ENCODE results near the gene ASS1. TPM values are rescaled to one million over a fixed set of nuclear protein-coding genes. Genes with fewer than 3 reads are reported as not detected.

Gene ASS1
- total RNA-seq, 1 experiment from 2014 or later = 5.8 TPM

DNA sequence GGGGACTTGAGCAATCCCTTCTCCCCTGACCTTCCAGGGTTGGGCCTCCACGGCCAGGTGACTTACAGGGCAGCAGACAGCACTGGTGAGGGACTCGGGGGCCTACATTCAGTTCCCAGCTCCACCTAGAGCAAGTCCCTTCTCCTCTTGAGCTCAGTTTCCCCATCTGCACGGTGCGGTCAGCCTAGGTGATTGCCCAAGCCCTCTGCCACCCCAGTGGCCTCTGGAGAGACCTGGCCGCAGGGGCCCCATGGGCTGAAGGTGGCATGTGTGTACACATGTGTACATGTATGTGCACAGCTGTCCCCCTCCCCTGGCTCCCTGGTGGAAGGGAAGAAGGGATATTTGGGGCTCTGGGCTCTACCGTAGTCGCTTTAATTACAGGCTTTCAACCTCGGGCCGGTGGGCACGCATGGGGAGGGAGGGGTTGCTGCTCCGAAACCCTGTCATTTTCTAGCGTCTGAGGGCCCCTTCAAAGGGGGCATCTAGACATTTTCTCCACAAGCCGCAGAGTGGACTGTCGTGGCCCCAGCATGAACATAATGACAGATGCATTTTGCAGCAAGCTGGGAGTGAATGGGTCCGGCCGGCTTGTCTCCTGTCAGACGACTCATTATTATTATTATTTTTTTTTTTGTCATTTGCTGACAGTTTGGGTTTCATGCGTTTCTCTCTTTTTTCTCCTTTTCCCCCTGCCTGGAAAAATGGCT lies 44.0 kb downstream of the ASS1 start:
- DNase-seq (ENCODE audit: low spot score) = no peak
- no TSS peak for BruUV-seq (replicated peaks)
- intact Hi-C loops (cut with micrococcal nuclease; ENCODE audit: unreplicated experiment) = no loop called here
- Histone ChIP-seq H3K9me3 (ENCODE audit: low read depth, low read length, poor library complexity, severe bottlenecking) (no peaks in the 10 kb centered on the region), H3K4me3 (ENCODE audit: low read depth, low read length, poor library complexity, severe bottlenecking) (no peak overlapping the region), H3K27me3 (replicated peaks; ENCODE audit: insufficient read depth, low read depth, low read length, poor library complexity) (peaks cover 4% of the 10 kb centered on the region), H3K36me3 (ENCODE audit: insufficient read depth, low read length, poor library complexity, severe bottlenecking) (no peaks in the 10 kb centered on the region), H3K4me1 (ENCODE audit: insufficient read depth, low read length, poor library complexity, severe bottlenecking) (no peaks in the 10 kb centered on the region), H3K27ac (ENCODE audit: low read depth, low read length, poor library complexity, severe bottlenecking) (no peak overlapping the region)
- CTCF ChIA-PET = no interaction called here
- TF ChIP-seq EZH2 (IDR thresholded peaks at IDR 0.05; ENCODE audit: borderline replicate concordance, low read depth, low read length, poor library complexity, severe bottlenecking) = no peak
- TF ChIP-seq, protein P1, sequence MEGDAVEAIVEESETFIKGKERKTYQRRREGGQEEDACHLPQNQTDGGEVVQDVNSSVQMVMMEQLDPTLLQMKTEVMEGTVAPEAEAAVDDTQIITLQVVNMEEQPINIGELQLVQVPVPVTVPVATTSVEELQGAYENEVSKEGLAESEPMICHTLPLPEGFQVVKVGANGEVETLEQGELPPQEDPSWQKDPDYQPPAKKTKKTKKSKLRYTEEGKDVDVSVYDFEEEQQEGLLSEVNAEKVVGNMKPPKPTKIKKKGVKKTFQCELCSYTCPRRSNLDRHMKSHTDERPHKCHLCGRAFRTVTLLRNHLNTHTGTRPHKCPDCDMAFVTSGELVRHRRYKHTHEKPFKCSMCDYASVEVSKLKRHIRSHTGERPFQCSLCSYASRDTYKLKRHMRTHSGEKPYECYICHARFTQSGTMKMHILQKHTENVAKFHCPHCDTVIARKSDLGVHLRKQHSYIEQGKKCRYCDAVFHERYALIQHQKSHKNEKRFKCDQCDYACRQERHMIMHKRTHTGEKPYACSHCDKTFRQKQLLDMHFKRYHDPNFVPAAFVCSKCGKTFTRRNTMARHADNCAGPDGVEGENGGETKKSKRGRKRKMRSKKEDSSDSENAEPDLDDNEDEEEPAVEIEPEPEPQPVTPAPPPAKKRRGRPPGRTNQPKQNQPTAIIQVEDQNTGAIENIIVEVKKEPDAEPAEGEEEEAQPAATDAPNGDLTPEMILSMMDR (conservative IDR thresholded peaks at IDR 0.05; ENCODE audit: low read depth, low read length) = no peak
- POLR2A ChIA-PET (ENCODE audit: low non-redundant PET) = no interaction called here

DNA sequence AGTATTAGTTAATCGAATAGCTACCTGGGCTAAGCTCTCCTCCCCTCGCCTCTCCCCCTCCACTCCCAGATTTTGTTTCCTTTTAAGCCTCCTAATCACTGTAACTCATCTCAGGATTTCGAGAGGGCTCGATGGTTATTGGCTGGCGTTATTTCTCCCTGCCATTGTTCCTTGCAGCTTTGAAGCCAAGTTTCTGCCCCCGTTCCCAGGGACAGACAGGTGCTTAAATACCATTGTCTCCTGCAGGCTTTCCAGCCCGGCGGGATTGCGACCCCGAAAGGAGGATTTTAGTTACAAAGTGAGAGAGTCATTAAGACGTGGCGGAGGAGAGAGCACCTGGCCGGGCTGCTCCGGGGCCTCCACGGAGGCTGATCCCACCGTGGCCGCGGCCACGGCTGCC lies 46.2 kb downstream of the ASS1 start:
- H3K4me1 ChIP-seq (ENCODE audit: insufficient read depth, low read length, poor library complexity, severe bottlenecking) = no peaks in the 10 kb centered on the region
- no peaks in the 10 kb centered on the region for H3K36me3 ChIP-seq (ENCODE audit: insufficient read depth, low read length, poor library complexity, severe bottlenecking)
- intact Hi-C loops (cut with micrococcal nuclease; ENCODE audit: unreplicated experiment) = no loop called here
- no TSS peak for BruUV-seq (replicated peaks)
- ChIA-PET CTCF (no interaction called here), POLR2A (ENCODE audit: low non-redundant PET) (no interaction called here)
- H3K27ac ChIP-seq (ENCODE audit: low read depth, low read length, poor library complexity, severe bottlenecking) = no peak overlapping the region
- H3K27me3 ChIP-seq (replicated peaks; ENCODE audit: insufficient read depth, low read depth, low read length, poor library complexity) = no peaks in the 10 kb centered on the region
- no peak overlapping the region for H3K4me3 ChIP-seq (ENCODE audit: low read depth, low read length, poor library complexity, severe bottlenecking)
- TF ChIP-seq EZH2 (IDR thresholded peaks at IDR 0.05; ENCODE audit: borderline replicate concordance, low read depth, low read length, poor library complexity, severe bottlenecking) = no peak
- TF ChIP-seq, protein P1 (conservative IDR thresholded peaks at IDR 0.05; ENCODE audit: low read depth, low read length) = no peak
- peaks cover 5% of the 10 kb centered on the region for H3K9me3 ChIP-seq (ENCODE audit: low read depth, low read length, poor library complexity, severe bottlenecking)
- no peak for DNase-seq (ENCODE audit: low spot score)

GRCh38 chr9:130491830-130492482 lies 47.2 kb downstream of the ASS1 start:
- DNase-seq (ENCODE audit: low spot score) = no peak
- BruUV-seq (replicated peaks) = no TSS peak
- ChIA-PET CTCF (no interaction called here), POLR2A (ENCODE audit: low non-redundant PET) (no interaction called here)
- Histone ChIP-seq H3K4me1 (ENCODE audit: insufficient read depth, low read length, poor library complexity, severe bottlenecking) (no peaks in the 10 kb centered on the region), H3K27me3 (replicated peaks; ENCODE audit: insufficient read depth, low read depth, low read length, poor library complexity) (no peaks in the 10 kb centered on the region), H3K36me3 (ENCODE audit: insufficient read depth, low read length, poor library complexity, severe bottlenecking) (no peaks in the 10 kb centered on the region), H3K27ac (ENCODE audit: low read depth, low read length, poor library complexity, severe bottlenecking) (no peak overlapping the region), H3K9me3 (ENCODE audit: low read depth, low read length, poor library complexity, severe bottlenecking) (peaks cover 5% of the 10 kb centered on the region), H3K4me3 (ENCODE audit: low read depth, low read length, poor library complexity, severe bottlenecking) (no peak overlapping the region)
- intact Hi-C loops (cut with micrococcal nuclease; ENCODE audit: unreplicated experiment) = no loop called here
- TF ChIP-seq, protein P1 (conservative IDR thresholded peaks at IDR 0.05; ENCODE audit: low read depth, low read length) = no peak
- no peak for TF ChIP-seq EZH2 (IDR thresholded peaks at IDR 0.05; ENCODE audit: borderline replicate concordance, low read depth, low read length, poor library complexity, severe bottlenecking)
